Activated CD8-positive, alpha-beta T cell treated with anti-CD3 and anti-CD28 coated beads, Interleukin-2, amount 10 ng/mL, durations not matched to agents 7 days and 5 days (primary cell): ENCODE data around the gene BTF3. TPM values are rescaled to one million over a fixed set of nuclear protein-coding genes. Genes with fewer than 3 reads are reported as not detected.

Source experiments
- ATAC-seq: fragments of 150-1000 bp; cut with Tn5 transposase; one replicate; pipeline ENCODE4 v1.10.0; 2021; ENCODE audit warnings: moderate library complexity
- CTCF ChIA-PET: fragments of 350-600 bp; sonication (Branson Sonifier 250); formaldehyde crosslinking; loops from one replicate; lab custom pipeline; 2021; ENCODE audit warnings: antibody characterized with exemption; lab: Charles Lee
- POLR2A ChIA-PET: fragments of 350-600 bp; sonication (Branson Sonifier 250); formaldehyde crosslinking; loops from one replicate; lab custom pipeline; 2021; ENCODE audit warnings: antibody characterized with exemption; lab: Charles Lee
- DNase-seq: peaks from one replicate; pipeline ENCODE4 v3.0.0-alpha.2; 2020
- H3K27ac Mint-ChIP-seq: one replicate; pipeline ENCODE4 v1.8.0; 2021; ENCODE audit warnings: mild to moderate bottlenecking, mixed read lengths
- H3K27me3 Mint-ChIP-seq: one replicate; pipeline ENCODE4 v1.8.0; 2021; ENCODE audit warnings: low read depth, mixed read lengths
- H3K36me3 Mint-ChIP-seq: one replicate; pipeline ENCODE4 v1.8.0; 2021; ENCODE audit warnings: low read depth, mixed read lengths
- H3K4me1 Mint-ChIP-seq: one replicate; pipeline ENCODE4 v1.8.0; 2021; ENCODE audit warnings: low read depth, mixed read lengths
- H3K4me3 Mint-ChIP-seq: one replicate; pipeline ENCODE4 v1.8.0; 2021; ENCODE audit warnings: mild to moderate bottlenecking, mixed read lengths
- H3K9me3 Mint-ChIP-seq: one replicate; pipeline ENCODE4 v1.8.0; 2022; ENCODE audit warnings: mixed read lengths; ENCODE audit not compliant: insufficient read depth
- total RNA-seq, 2 experiments: library from RNA; stranded (reverse); gene quantifications; one replicate each; pipeline ENCODE4 v1.2.3, GENCODE V29; 2021

Gene BTF3
- total RNA-seq, 2 experiments from 2014 or later: 737 to 768 TPM

DNA sequence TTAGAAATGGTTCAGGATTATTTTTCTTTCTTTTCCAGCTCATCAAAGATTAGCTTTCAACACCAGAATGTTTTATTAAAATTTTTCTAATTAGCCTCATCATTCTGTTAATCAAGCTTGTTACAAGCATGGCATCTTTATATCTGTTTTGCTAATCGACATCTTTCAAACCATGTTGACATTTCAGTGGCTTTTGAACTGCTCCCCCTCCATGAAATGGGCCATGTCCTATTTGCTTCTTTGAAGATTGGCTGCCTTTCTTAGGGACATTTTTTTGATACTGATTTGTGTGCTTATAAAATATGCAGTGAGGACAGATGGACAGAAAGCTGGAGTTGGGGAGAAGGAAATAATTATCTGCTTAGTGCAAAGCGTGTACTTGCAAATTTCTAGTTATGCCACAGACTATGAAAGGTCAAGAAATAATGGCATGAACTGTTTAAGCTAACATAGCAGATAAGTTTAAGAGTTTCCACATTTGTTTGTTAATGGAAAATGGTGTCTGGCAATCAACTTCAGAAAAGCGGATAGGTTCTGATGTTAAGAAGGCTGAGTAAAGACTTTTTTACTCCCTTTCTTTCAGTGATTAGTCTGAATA is 27.5 kb downstream of the BTF3 start:
- CTCF ChIA-PET: interaction anchor here (1.1 to 2.2 kb wide), 3 partner anchors 10 to 75 kb away, joined by 3 to 11 read pairs (median 5); no protein-coding TSS in a partner anchor
- no peak overlapping the region for H3K4me3 Mint-ChIP-seq
- H3K4me1 Mint-ChIP-seq: no peaks in the 10 kb centered on the region

GRCh38 chr5:73528248-73528647 is 30.0 kb downstream of the BTF3 start:
- no peak overlapping the region for H3K27ac Mint-ChIP-seq
- DNase-seq (no peak), ATAC-seq (no peak)
- no peaks in the 10 kb centered on the region for H3K36me3 Mint-ChIP-seq
- H3K4me3 Mint-ChIP-seq: no peak overlapping the region
- POLR2A ChIA-PET: no interaction called here
- peaks cover 32% of the 10 kb centered on the region for H3K27me3 Mint-ChIP-seq
- H3K4me1 Mint-ChIP-seq: no peaks in the 10 kb centered on the region
- CTCF ChIA-PET: no interaction called here
- H3K9me3 Mint-ChIP-seq: no peaks in the 10 kb centered on the region

More for the DNA sequence above, 27.5 kb downstream of the BTF3 start:
- no peaks in the 10 kb centered on the region for H3K36me3 Mint-ChIP-seq
- H3K27me3 Mint-ChIP-seq: peaks cover 22% of the 10 kb centered on the region
- no peak overlapping the region for H3K27ac Mint-ChIP-seq
- no peaks in the 10 kb centered on the region for H3K9me3 Mint-ChIP-seq
- ATAC-seq (no peak), DNase-seq (no peak)
- POLR2A ChIA-PET: interaction anchor here (0.6 to 1.8 kb wide), 2 partner anchors 26 to 28 kb away, joined by 4 read pairs; partner anchors contain the start of gene BTF3

GRCh38 chr5:73529081-73529480 is 30.8 kb downstream of the BTF3 start:
- Mint-ChIP-seq H3K4me1 (no peaks in the 10 kb centered on the region), H3K4me3 (no peak overlapping the region), H3K36me3 (no peaks in the 10 kb centered on the region), H3K27ac (no peak overlapping the region), H3K27me3 (peaks cover 36% of the 10 kb centered on the region), H3K9me3 (no peaks in the 10 kb centered on the region)
- POLR2A ChIA-PET: no interaction called here
- ATAC-seq: no peak
- no peak for DNase-seq
- CTCF ChIA-PET: no interaction called here

- POLR2A ChIA-PET: no interaction called here
- no peak for ATAC-seq
Measured at GRCh38 chr5:73531356-73531755, 33.1 kb downstream of the BTF3 start.

DNA sequence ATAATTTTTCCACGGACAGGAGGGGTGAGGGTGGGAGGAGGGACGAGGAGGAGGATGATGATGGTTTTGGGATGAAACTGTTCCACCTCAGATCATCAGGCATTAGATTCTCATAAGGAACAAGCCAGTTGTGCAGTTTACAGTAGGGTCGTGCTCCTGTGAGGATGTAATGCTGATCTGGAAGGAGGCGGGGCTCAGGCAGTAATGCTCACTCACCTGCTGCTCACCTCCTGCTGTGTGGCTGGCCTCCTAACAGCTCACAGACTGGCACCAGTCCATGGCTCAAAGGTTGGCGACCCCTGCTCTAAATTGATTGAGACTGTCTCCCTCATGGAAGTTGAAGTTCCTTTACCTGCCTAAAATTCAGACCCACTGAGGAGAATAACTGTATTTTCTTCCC is 34.0 kb downstream of the BTF3 start:
- Mint-ChIP-seq H3K27ac (no peak overlapping the region), H3K4me1 (no peaks in the 10 kb centered on the region), H3K36me3 (no peaks in the 10 kb centered on the region), H3K27me3 (peaks cover 37% of the 10 kb centered on the region), H3K9me3 (no peaks in the 10 kb centered on the region), H3K4me3 (no peak overlapping the region)
- DNase-seq (no peak), ATAC-seq (no peak)
- ChIA-PET POLR2A (no interaction called here), CTCF (no interaction called here)

More at GRCh38 chr5:73531356-73531755, 33.1 kb downstream of the BTF3 start:
- Mint-ChIP-seq H3K4me3 (no peak overlapping the region), H3K27me3 (peaks cover 37% of the 10 kb centered on the region), H3K27ac (no peak overlapping the region), H3K4me1 (no peaks in the 10 kb centered on the region), H3K9me3 (no peaks in the 10 kb centered on the region), H3K36me3 (no peaks in the 10 kb centered on the region)
- CTCF ChIA-PET: interaction anchor here (1.0 to 1.5 kb wide), 4 partner anchors 10 to 66 kb away, joined by 3 to 6 read pairs (median 4); no protein-coding TSS in a partner anchor
- DNase-seq: no peak

GRCh38 chr5:73534011-73534644 is 35.9 kb downstream of the BTF3 start:
- POLR2A ChIA-PET: no interaction called here
- CTCF ChIA-PET: interaction anchor here (1.1 to 6.4 kb wide), 4 partner anchors 13 to 83 kb away, joined by 3 to 81 read pairs (median 4); partner anchors contain the start of gene BTF3
- ATAC-seq: no peak
- H3K36me3 Mint-ChIP-seq: no peaks in the 10 kb centered on the region
- DNase-seq: no peak
- H3K9me3 Mint-ChIP-seq: no peaks in the 10 kb centered on the region
- H3K4me1 Mint-ChIP-seq: no peaks in the 10 kb centered on the region
- H3K27ac Mint-ChIP-seq: no peak overlapping the region
- peaks cover 27% of the 10 kb centered on the region for H3K27me3 Mint-ChIP-seq
- no peak overlapping the region for H3K4me3 Mint-ChIP-seq

GRCh38 chr5:73534971-73535370 is 36.7 kb downstream of the BTF3 start:
- DNase-seq (no peak), ATAC-seq (no peak)
- ChIA-PET CTCF (interaction anchor here (0.8 to 6.4 kb wide), 9 partner anchors 9 to 84 kb away, joined by 3 to 81 read pairs (median 5); partner anchors contain the start of gene BTF3), POLR2A (no interaction called here)
- Mint-ChIP-seq H3K36me3 (no peaks in the 10 kb centered on the region), H3K4me3 (no peak overlapping the region), H3K9me3 (no peaks in the 10 kb centered on the region), H3K4me1 (no peaks in the 10 kb centered on the region), H3K27ac (no peak overlapping the region), H3K27me3 (peaks cover 21% of the 10 kb centered on the region)

DNA sequence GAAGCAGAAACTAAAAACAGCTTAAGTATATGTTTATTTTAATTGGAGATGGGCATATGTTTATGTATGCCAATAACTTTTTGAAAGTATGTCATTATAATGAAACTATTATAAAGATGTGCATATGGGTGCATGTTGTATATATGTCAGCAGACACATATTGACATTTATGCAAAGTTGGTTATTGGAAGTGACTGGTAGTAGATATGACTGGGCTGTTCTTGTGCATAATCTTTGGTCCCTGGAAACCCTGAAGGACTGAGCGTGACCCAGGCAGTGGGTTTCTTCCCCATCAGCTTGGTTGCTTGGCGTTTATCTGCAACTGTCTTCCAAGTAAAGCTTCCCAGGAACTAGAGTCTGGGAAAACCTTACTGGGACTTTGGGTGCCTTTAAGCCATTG is 41.5 kb downstream of the BTF3 start:
- ChIA-PET POLR2A (no interaction called here), CTCF (interaction anchor here (6.4 kb wide), 1 partner anchor 19 kb away, joined by 81 read pairs; no protein-coding TSS in a partner anchor)
- DNase-seq (no peak), ATAC-seq (no peak)
- Mint-ChIP-seq H3K27ac (no peak overlapping the region), H3K4me3 (no peak overlapping the region), H3K4me1 (no peaks in the 10 kb centered on the region), H3K36me3 (no peaks in the 10 kb centered on the region), H3K9me3 (no peaks in the 10 kb centered on the region), H3K27me3 (peaks cover 16% of the 10 kb centered on the region)

DNA sequence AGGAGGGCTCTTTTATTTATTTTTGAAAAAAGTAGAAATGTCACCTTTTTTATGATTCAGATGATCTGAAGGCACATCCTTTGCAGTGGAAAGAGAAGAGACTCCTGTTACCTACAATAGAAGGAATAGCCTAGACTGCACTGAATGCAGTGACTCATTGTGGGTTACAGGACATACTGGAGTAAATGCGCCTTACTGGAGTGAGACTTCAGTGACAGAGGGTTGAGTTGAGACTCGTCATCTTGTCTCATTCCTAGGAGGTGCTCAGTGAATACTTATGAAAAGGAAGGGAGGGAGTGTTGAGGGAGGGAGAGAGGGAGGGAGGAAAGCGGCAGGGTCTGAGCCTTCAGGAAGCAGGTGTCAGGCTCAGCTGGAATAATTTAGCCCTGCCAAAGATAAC is 42.0 kb downstream of the BTF3 start:
- H3K27ac Mint-ChIP-seq: no peak overlapping the region
- ATAC-seq: no peak
- CTCF ChIA-PET: no interaction called here

GRCh38 chr5:73542020-73542419 is 43.8 kb downstream of the BTF3 start:
- Mint-ChIP-seq H3K4me1 (no peaks in the 10 kb centered on the region), H3K36me3 (no peaks in the 10 kb centered on the region), H3K9me3 (no peaks in the 10 kb centered on the region), H3K27me3 (peaks cover 21% of the 10 kb centered on the region), H3K4me3 (no peak overlapping the region), H3K27ac (no peak overlapping the region)
- ChIA-PET POLR2A (no interaction called here), CTCF (interaction anchor here (1.1 to 3.2 kb wide), 2 partner anchors 22 to 46 kb away, joined by 3 to 12 read pairs; no protein-coding TSS in a partner anchor)
- ATAC-seq (no peak), DNase-seq (no peak)

More for the DNA sequence above, 42.0 kb downstream of the BTF3 start:
- Mint-ChIP-seq H3K27me3 (peaks cover 17% of the 10 kb centered on the region), H3K36me3 (no peaks in the 10 kb centered on the region), H3K9me3 (no peaks in the 10 kb centered on the region), H3K4me3 (no peak overlapping the region), H3K4me1 (no peaks in the 10 kb centered on the region)
- DNase-seq: no peak
- POLR2A ChIA-PET: no interaction called here

GRCh38 chr5:73544429-73545402 is 46.5 kb downstream of the BTF3 start:
- no peak for DNase-seq
- CTCF ChIA-PET: no interaction called here
- POLR2A ChIA-PET: no interaction called here
- Mint-ChIP-seq H3K4me1 (no peaks in the 10 kb centered on the region), H3K4me3 (no peak overlapping the region), H3K36me3 (no peaks in the 10 kb centered on the region), H3K27ac (no peak overlapping the region), H3K9me3 (no peaks in the 10 kb centered on the region), H3K27me3 (peaks cover 22% of the 10 kb centered on the region)
- ATAC-seq: no peak
